HL-60 (cell line): ENCODE data around the gene TLE3.

ENCODE experiments used
- CTCF ChIP-seq: IDR thresholded peaks from one replicate; pipeline ENCODE4 v1.5.1; 2011; ENCODE audit warnings: low read length, control low read depth, inconsistent platforms; ENCODE audit not compliant: insufficient read depth
- GABPA ChIP-seq: IDR thresholded peaks from 2 replicates; pipeline ENCODE4 v1.6.1; 2012; ENCODE audit warnings: low read depth
- POLR2AphosphoS5 ChIP-seq: IDR thresholded peaks from 2 replicates; pipeline ENCODE4 v1.6.1; 2012; ENCODE audit warnings: low read depth
- REST ChIP-seq: IDR thresholded peaks from 2 replicates; pipeline ENCODE4 v1.6.1; 2012; ENCODE audit warnings: low read depth; ENCODE audit not compliant: insufficient replicate concordance
- SPI1 ChIP-seq: IDR thresholded peaks from 2 replicates; pipeline ENCODE4 v1.6.1; 2012; ENCODE audit warnings: low read depth, mild to moderate bottlenecking, borderline replicate concordance

GRCh38 chr15:70089692-70089971 lies 8.1 kb downstream of the TLE3 start:
- TF ChIP-seq CTCF (no peak), REST (no peak), POLR2AphosphoS5 (no peak), SPI1 (no peak), GABPA (no peak)
